ENCODE data around the gene TTLL5. TPM values are rescaled to one million over a fixed set of nuclear protein-coding genes. Genes with fewer than 3 reads are reported as not detected.

The TTLL5 gene
- total and polyA plus RNA-seq, 2 of the 4 experiments (the other 2 are of a cell fraction) = 11.9 to 16.7 TPM

DNA sequence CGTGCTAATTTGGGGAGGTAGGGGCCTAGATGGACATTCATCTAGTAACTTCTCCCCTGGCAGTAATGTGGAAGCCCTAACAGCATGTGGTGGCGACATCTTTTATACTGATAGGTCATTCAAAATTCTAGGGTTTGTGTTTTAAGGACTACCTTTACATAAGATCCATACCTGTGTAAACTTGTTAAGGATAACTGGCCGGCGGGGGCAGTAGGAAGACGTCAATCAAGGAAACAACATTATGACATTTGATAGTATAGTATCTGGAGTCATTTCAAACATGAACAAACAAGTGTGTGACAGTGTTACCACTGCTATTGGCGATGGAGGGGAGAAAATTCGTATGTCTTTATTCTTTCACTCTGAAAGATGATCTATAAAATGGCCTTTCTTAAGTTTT is 120.0 kb downstream of the TTLL5 start:
- no CpG with 5 or more reads among the region's 7 CpGs for WGBS, 2 experiments (ENCODE audit: extremely low coverage in 2 of 2, insufficient read length in 1 of 2)
- in situ Hi-C loops (cut with MboI; ENCODE audit: low sequenced_read_pairs) (no loop called here), dilution Hi-C loops (cut with HindIII; ENCODE audit: low sequenced_read_pairs, unreplicated experiment) (no loop called here)

More for the DNA sequence above, 120.0 kb downstream of the TTLL5 start:
- Histone ChIP-seq H2BK15ac (ENCODE audit: low read depth, low read length) (no peak overlapping the region), H3K27me3 (ENCODE audit: control insufficient read depth, insufficient read depth, low read length) (no peaks in the 10 kb centered on the region), H4K5ac (ENCODE audit: low read depth, low read length) (no peak overlapping the region), H3K23ac (ENCODE audit: low read depth, low read length) (no peak overlapping the region), H3K9me1 (ENCODE audit: insufficient read depth, low read length) (no peaks in the 10 kb centered on the region), H4K91ac (ENCODE audit: insufficient read depth, low read depth, low read length) (no peak overlapping the region), H3K56ac (ENCODE audit: extremely low read depth, insufficient read depth, low read length) (no peak overlapping the region), H2AK9ac (replicated peaks; ENCODE audit: low read depth, low read length, poor library complexity) (no peak overlapping the region), H3K18ac (ENCODE audit: low read depth, low read length) (no peak overlapping the region), H2AFZ (replicated peaks; ENCODE audit: low read length, poor library complexity) (no peak overlapping the region), H3K27ac (ENCODE audit: insufficient read depth, low read length) (no peak overlapping the region), H2BK5ac (ENCODE audit: low read depth, low read length, poor library complexity, severe bottlenecking) (no peak overlapping the region), H3K14ac (replicated peaks; ENCODE audit: low read depth, low read length) (no peak overlapping the region), H3K4ac (ENCODE audit: low read depth, low read length) (no peak overlapping the region), H3K4me1 (ENCODE audit: control insufficient read depth, insufficient read depth, low read length) (no peaks in the 10 kb centered on the region), H3K36me3 (ENCODE audit: control insufficient read depth, insufficient read depth, low read length) (peaks cover 5% of the 10 kb centered on the region; the same call in 1 of the 2 replicates), H3K79me1 (ENCODE audit: low read depth in 1 of 2, low read length in 2 of 2) (no peaks in the 10 kb centered on the region), H3K9me3 (ENCODE audit: control insufficient read depth, insufficient read depth, low read length) (no peaks in the 10 kb centered on the region), H3K4me3 (ENCODE audit: insufficient read depth, low read depth, low read length) (no peak overlapping the region), H2AK5ac (ENCODE audit: low read depth, low read length) (no peak overlapping the region), H3K4me2 (ENCODE audit: low read depth, low read length) (no peak overlapping the region), H2BK120ac (ENCODE audit: low read depth, low read length) (no peak overlapping the region), H4K20me1 (ENCODE audit: insufficient read depth, low read length) (no peaks in the 10 kb centered on the region), H3K9ac (ENCODE audit: low read depth, low read length) (no peak overlapping the region), H4K8ac (ENCODE audit: low read depth in 2 of 2, low read length in 2 of 2) (no peak overlapping the region), H2BK20ac (ENCODE audit: low read depth, low read length) (no peak overlapping the region)
- no TSS peak for BruUV-seq (replicated peaks)
- TF ChIP-seq MAFK (IDR thresholded peaks at IDR 0.05; ENCODE audit: low read depth, low read length) (no peak), NFE2L2 (IDR thresholded peaks at IDR 0.05; ENCODE audit: low read depth, low read length) (no peak), MAZ (IDR thresholded peaks at IDR 0.05; ENCODE audit: borderline replicate concordance, low read depth, low read length) (no peak), RAD21 (IDR thresholded peaks at IDR 0.05; ENCODE audit: low read length) (no peak), BHLHE40 (IDR thresholded peaks at IDR 0.05; ENCODE audit: low read depth, low read length) (no peak), SMC3 (IDR thresholded peaks at IDR 0.05; ENCODE audit: low read depth, low read length) (no peak), CEBPB (IDR thresholded peaks at IDR 0.05; ENCODE audit: low read depth, low read length) (no peak), CHD1 (IDR thresholded peaks at IDR 0.05; ENCODE audit: low read depth, low read length) (no peak), MXI1 (IDR thresholded peaks at IDR 0.05; ENCODE audit: borderline replicate concordance, low read depth, low read length) (no peak), RFX5 (IDR thresholded peaks at IDR 0.05; ENCODE audit: low read depth, low read length) (no peak), POLR2A (IDR thresholded peaks at IDR 0.05; ENCODE audit: low read depth, low read length) (no peak), FOS (IDR thresholded peaks at IDR 0.05; ENCODE audit: low read depth, low read length) (no peak), RCOR1 (IDR thresholded peaks at IDR 0.05; ENCODE audit: insufficient replicate concordance, low read length) (no peak)
- TF ChIP-seq, protein P1, sequence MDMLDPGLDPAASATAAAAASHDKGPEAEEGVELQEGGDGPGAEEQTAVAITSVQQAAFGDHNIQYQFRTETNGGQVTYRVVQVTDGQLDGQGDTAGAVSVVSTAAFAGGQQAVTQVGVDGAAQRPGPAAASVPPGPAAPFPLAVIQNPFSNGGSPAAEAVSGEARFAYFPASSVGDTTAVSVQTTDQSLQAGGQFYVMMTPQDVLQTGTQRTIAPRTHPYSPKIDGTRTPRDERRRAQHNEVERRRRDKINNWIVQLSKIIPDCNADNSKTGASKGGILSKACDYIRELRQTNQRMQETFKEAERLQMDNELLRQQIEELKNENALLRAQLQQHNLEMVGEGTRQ (IDR thresholded peaks at IDR 0.05; ENCODE audit: low read depth, low read length) = no peak
- TF ChIP-seq, protein P2, sequence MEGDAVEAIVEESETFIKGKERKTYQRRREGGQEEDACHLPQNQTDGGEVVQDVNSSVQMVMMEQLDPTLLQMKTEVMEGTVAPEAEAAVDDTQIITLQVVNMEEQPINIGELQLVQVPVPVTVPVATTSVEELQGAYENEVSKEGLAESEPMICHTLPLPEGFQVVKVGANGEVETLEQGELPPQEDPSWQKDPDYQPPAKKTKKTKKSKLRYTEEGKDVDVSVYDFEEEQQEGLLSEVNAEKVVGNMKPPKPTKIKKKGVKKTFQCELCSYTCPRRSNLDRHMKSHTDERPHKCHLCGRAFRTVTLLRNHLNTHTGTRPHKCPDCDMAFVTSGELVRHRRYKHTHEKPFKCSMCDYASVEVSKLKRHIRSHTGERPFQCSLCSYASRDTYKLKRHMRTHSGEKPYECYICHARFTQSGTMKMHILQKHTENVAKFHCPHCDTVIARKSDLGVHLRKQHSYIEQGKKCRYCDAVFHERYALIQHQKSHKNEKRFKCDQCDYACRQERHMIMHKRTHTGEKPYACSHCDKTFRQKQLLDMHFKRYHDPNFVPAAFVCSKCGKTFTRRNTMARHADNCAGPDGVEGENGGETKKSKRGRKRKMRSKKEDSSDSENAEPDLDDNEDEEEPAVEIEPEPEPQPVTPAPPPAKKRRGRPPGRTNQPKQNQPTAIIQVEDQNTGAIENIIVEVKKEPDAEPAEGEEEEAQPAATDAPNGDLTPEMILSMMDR (conservative IDR thresholded peaks at IDR 0.05; ENCODE audit: low read depth, low read length) = no peak
- TF ChIP-seq, protein P3, sequence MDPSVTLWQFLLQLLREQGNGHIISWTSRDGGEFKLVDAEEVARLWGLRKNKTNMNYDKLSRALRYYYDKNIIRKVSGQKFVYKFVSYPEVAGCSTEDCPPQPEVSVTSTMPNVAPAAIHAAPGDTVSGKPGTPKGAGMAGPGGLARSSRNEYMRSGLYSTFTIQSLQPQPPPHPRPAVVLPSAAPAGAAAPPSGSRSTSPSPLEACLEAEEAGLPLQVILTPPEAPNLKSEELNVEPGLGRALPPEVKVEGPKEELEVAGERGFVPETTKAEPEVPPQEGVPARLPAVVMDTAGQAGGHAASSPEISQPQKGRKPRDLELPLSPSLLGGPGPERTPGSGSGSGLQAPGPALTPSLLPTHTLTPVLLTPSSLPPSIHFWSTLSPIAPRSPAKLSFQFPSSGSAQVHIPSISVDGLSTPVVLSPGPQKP (IDR thresholded peaks at IDR 0.05; ENCODE audit: borderline replicate concordance, low read depth, low read length) = no peak
- no peak for DNase-seq
- ATAC-seq (ENCODE audit: low read depth) = no peak
- intact Hi-C loops (cut with micrococcal nuclease) = no loop called here
- ChIA-PET CTCF (no interaction called here), POLR2A (ENCODE audit: unreplicated experiment) (no interaction called here)
